HG03159 (cell line): ENCODE results near the gene SPESP1.
"Not testable (repeated sequence)": the region's sequence is repeated elsewhere in the genome, so short reads cannot be mapped to it uniquely, and the experiment has no call there.

ENCODE experiments used
- ATAC-seq: cut with Tn5 transposase; IDR thresholded peaks from one replicate; pipeline ENCODE4 v1.9.1; 2021; ENCODE audit warnings: mild to moderate bottlenecking, moderate library complexity; ENCODE audit not compliant: unreplicated experiment

SPESP1 gene

GRCh38 chr15:68962465-68962864, 32.1 kb downstream of the SPESP1 start:
- no peak for ATAC-seq

- not testable (repeated sequence) for ATAC-seq
Measured at GRCh38 chr15:68963719-68964118, 33.4 kb downstream of the SPESP1 start.

- no peak for ATAC-seq
Measured at GRCh38 chr15:68966996-68967395, 36.7 kb downstream of the SPESP1 start.

GRCh38 chr15:68967948-68968347, 37.6 kb downstream of the SPESP1 start:
- no peak for ATAC-seq

GRCh38 chr15:68969298-68969697, 39.0 kb downstream of the SPESP1 start:
- ATAC-seq: no peak

GRCh38 chr15:68972201-68973065, 42.1 kb downstream of the SPESP1 start:
- ATAC-seq: no peak

- not testable (repeated sequence) for ATAC-seq
Measured at GRCh38 chr15:68975651-68976160, 45.4 kb downstream of the SPESP1 start.

GRCh38 chr15:68977426-68977825, 47.1 kb downstream of the SPESP1 start:
- ATAC-seq: not testable (repeated sequence)

GRCh38 chr15:68979006-68979405, 48.7 kb downstream of the SPESP1 start:
- ATAC-seq: no peak

- no peak for ATAC-seq
Measured at GRCh38 chr15:68979816-68980215, 49.5 kb downstream of the SPESP1 start.

- no peak for ATAC-seq
Measured at GRCh38 chr15:68980786-68981185, 50.5 kb downstream of the SPESP1 start.

GRCh38 chr15:68981941-68982340, 51.6 kb downstream of the SPESP1 start:
- ATAC-seq: no peak

GRCh38 chr15:68982976-68983563, 52.7 kb downstream of the SPESP1 start:
- no peak for ATAC-seq

- ATAC-seq: no peak
Measured at GRCh38 chr15:68983961-68984481, 53.7 kb downstream of the SPESP1 start.

- no peak for ATAC-seq
Measured at GRCh38 chr15:68984586-68984985, 54.3 kb downstream of the SPESP1 start.

GRCh38 chr15:68985361-68985891, 55.1 kb downstream of the SPESP1 start:
- no peak for ATAC-seq

GRCh38 chr15:68986322-68986721, 56.0 kb downstream of the SPESP1 start:
- ATAC-seq: no peak

GRCh38 chr15:68987120-68987519, 56.8 kb downstream of the SPESP1 start:
- ATAC-seq: no peak

- ATAC-seq: no peak
Measured at GRCh38 chr15:68987676-68988075, 57.4 kb downstream of the SPESP1 start.

- ATAC-seq: no peak
Measured at GRCh38 chr15:68989541-68990230, 59.4 kb downstream of the SPESP1 start.
